SK-N-SH (cell line): ENCODE results near the gene PEX16. TPM values are rescaled to one million over a fixed set of nuclear protein-coding genes. Genes with fewer than 3 reads are reported as not detected.

Experiments
- CTCF ChIA-PET: fragments of 300-600, 350-600 bp; formaldehyde crosslinking; extraction: SDS; loops from one replicate; lab custom pipeline; 2021; lab: Yijun Ruan, JAX
- POLR2A ChIA-PET: fragments of 350-600 bp; sonication (Branson Sonifier 250); formaldehyde crosslinking; extraction: SDS; loops from one replicate; lab custom pipeline; 2020; ENCODE audit warnings: antibody characterized with exemption, inconsistent platforms; lab: Yijun Ruan, JAX
- DNase-seq: peaks from one replicate; pipeline ENCODE4 v3.0.0; 2012
- H2AFZ ChIP-seq: fragments of 200-600 bp; sonication (generic); 2 replicates; pipeline ENCODE4 v1.8.1; 2016; ENCODE audit warnings: antibody characterized with exemption, mild to moderate bottlenecking, low read depth
- H3F3A ChIP-seq: fragments of 200-600 bp; sonication (generic); replicated peaks from 2 replicates; pipeline ENCODE3; 2016; ENCODE audit warnings: antibody characterized with exemption, mild to moderate bottlenecking; ENCODE audit not compliant: insufficient read depth
- H3K27ac ChIP-seq, 2 experiments: fragments of 200-500 bp in 1 of 2; fragments of 200-600 bp in 1 of 2; sonication (Bioruptor generic) in 1 of 2; sonication (generic), shearing (Covaris generic) in 1 of 2; 2 replicates each; pipeline versions ENCODE4 v1.5.1 to v1.6.1; 2014 to 2016; ENCODE audit warnings: low read depth in 2 of 2, inconsistent platforms in 1 of 2, low read length in 1 of 2, mild to moderate bottlenecking in 1 of 2, mixed read lengths in 1 of 2
- H3K27me3 ChIP-seq: fragments of 200-600 bp; sonication (generic), shearing (Covaris generic); 2 replicates; pipeline ENCODE4 v1.6.1; 2016; ENCODE audit warnings: mixed run types; ENCODE audit not compliant: insufficient read depth
- H3K36me3 ChIP-seq, 2 experiments: fragments of 200-500 bp in 1 of 2; fragments of 200-600 bp in 1 of 2; sonication (Bioruptor generic) in 1 of 2; sonication (generic) in 1 of 2; replicated peaks in 1 of 2; 2 replicates each; pipeline versions ENCODE3 to v1.5.1; 2014 to 2016; ENCODE audit warnings: low read length in 1 of 2, mild to moderate bottlenecking in 1 of 2; ENCODE audit not compliant: insufficient read depth in 2 of 2, control insufficient read depth in 1 of 2
- H3K4me1 ChIP-seq, 2 experiments: fragments of 200-500 bp in 1 of 2; fragments of 200-600 bp in 1 of 2; sonication (Bioruptor generic) in 1 of 2; sonication (generic), shearing (Covaris generic) in 1 of 2; 2 replicates each; pipeline versions ENCODE4 v1.5.1 to v1.6.1; 2014 to 2016; ENCODE audit warnings: low read depth in 1 of 2, low read length in 1 of 2, mixed run types in 1 of 2; ENCODE audit not compliant: insufficient read depth in 2 of 2, control insufficient read depth in 1 of 2
- H3K4me2 ChIP-seq: fragments of 200-600 bp; sonication (generic), shearing (Covaris generic); 2 replicates; pipeline ENCODE4 v1.6.1; 2017; ENCODE audit warnings: mixed run types
- H3K4me3 ChIP-seq, 2 experiments: fragments of 200-500 bp in 1 of 2; fragments of 200-600 bp in 1 of 2; sonication (Bioruptor generic) in 1 of 2; sonication (generic), shearing (Covaris generic) in 1 of 2; 2 replicates each; pipeline versions ENCODE4 v1.5.1 to v1.8.1; 2014 to 2016; ENCODE audit warnings: low read depth in 2 of 2, inconsistent platforms in 1 of 2, low read length in 1 of 2, mild to moderate bottlenecking in 1 of 2, mixed read lengths in 1 of 2, moderate library complexity in 1 of 2
- H3K79me2 ChIP-seq: fragments of 200-600 bp; sonication (generic); 2 replicates; pipeline ENCODE4 v1.8.1; 2017; ENCODE audit warnings: mild to moderate bottlenecking; ENCODE audit not compliant: insufficient read depth
- H3K9ac ChIP-seq: fragments of 200-600 bp; sonication (generic); 2 replicates; pipeline ENCODE4 v1.6.1; 2017; ENCODE audit warnings: mixed run types
- H3K9me2 ChIP-seq: fragments of 200-600 bp; sonication (generic); 2 replicates; pipeline ENCODE4 v1.6.1; 2017; ENCODE audit warnings: mixed run types
- H3K9me3 ChIP-seq: fragments of 200-600 bp; sonication (generic); 2 replicates; pipeline ENCODE4 v1.6.1; 2017; ENCODE audit warnings: mixed run types, mild to moderate bottlenecking, moderate library complexity
- H4K20me1 ChIP-seq: fragments of 200-600 bp; sonication (generic); 2 replicates; pipeline ENCODE4 v1.6.1; 2017; ENCODE audit warnings: mild to moderate bottlenecking, mixed run types; ENCODE audit not compliant: insufficient read depth
- ELF1 ChIP-seq: IDR thresholded peaks from 2 replicates; pipeline ENCODE4 v1.4.0; 2012
- FOXJ3 ChIP-seq: sonication (generic); formaldehyde crosslinking; IDR thresholded peaks from 2 replicates; pipeline ENCODE4 v1.5.1; 2020; ENCODE audit warnings: mild to moderate bottlenecking, missing genetic modification reagents
- FOXM1 ChIP-seq: IDR thresholded peaks from 2 replicates; pipeline ENCODE4 v1.4.0; 2012; ENCODE audit warnings: low read depth, mild to moderate bottlenecking
- GATA2 ChIP-seq: sonication (generic); formaldehyde crosslinking; IDR thresholded peaks from 2 replicates; pipeline ENCODE4 v1.5.0; 2020; ENCODE audit warnings: mild to moderate bottlenecking, missing genetic modification reagents
- JUND ChIP-seq: IDR thresholded peaks from 2 replicates; pipeline ENCODE4 v1.4.0; 2012
- MEF2A ChIP-seq: IDR thresholded peaks from 2 replicates; pipeline ENCODE4 v1.4.0; 2012; ENCODE audit warnings: low read depth, borderline replicate concordance
- MXI1 ChIP-seq: IDR thresholded peaks from 2 replicates; pipeline ENCODE4 v1.6.1; 2012; ENCODE audit warnings: mild to moderate bottlenecking, low read depth, low read length, improper control_type of control experiment
- NFIC ChIP-seq: IDR thresholded peaks from 2 replicates; pipeline ENCODE4 v1.4.0; 2012; ENCODE audit warnings: borderline replicate concordance
- NRF1 ChIP-seq: IDR thresholded peaks from 2 replicates; pipeline ENCODE4 v1.6.1; 2012; ENCODE audit warnings: low read depth, mild to moderate bottlenecking, low read length
- RAD21 ChIP-seq: IDR thresholded peaks from 2 replicates; pipeline ENCODE4 v1.6.1; 2012; ENCODE audit warnings: mild to moderate bottlenecking, low read length
- RCOR1 ChIP-seq: fragments of 150-350 bp; IDR thresholded peaks from 2 replicates; pipeline ENCODE4 v1.6.1; 2017; ENCODE audit warnings: antibody characterized with exemption, low read length
- RFX5 ChIP-seq: IDR thresholded peaks from 2 replicates; pipeline ENCODE4 v1.6.1; 2012; ENCODE audit warnings: mild to moderate bottlenecking, improper control_type of control experiment, low read length
- TAF1 ChIP-seq: IDR thresholded peaks from 2 replicates; pipeline ENCODE4 v1.6.1; 2012; ENCODE audit warnings: low read depth, mild to moderate bottlenecking, low read length, moderate library complexity, borderline replicate concordance
- TCF12 ChIP-seq: IDR thresholded peaks from 2 replicates; pipeline ENCODE4 v1.4.0; 2012
- TEAD4 ChIP-seq: IDR thresholded peaks from 2 replicates; pipeline ENCODE4 v1.4.0; 2012; ENCODE audit warnings: mild to moderate bottlenecking, borderline replicate concordance; ENCODE audit not compliant: insufficient read depth
- WGBS: methylation state at CpG from one replicate; pipeline ENCODE4 v1.1.6; 2017; ENCODE audit warnings: low lambda C conversion rate; 5-methylcytosine and 5-hydroxymethylcytosine counted together
- polyA plus RNA-seq, 3 experiments: library from polyadenylated mRNA; depleted of rRNA; stranded (reverse); fragments of >200 nt; gene quantifications; 2 replicates each; pipeline ENCODE4 v1.2.3, GENCODE V29; 2012
- TF ChIP-seq, protein P1 (sequence below): fragments of 150-350 bp; IDR thresholded peaks from 2 replicates; pipeline ENCODE4 v1.6.1; 2016; ENCODE audit warnings: mild to moderate bottlenecking, low read depth, low read length
- TF ChIP-seq, protein P2 (sequence below): fragments of 200-600 bp; sonication (generic); IDR thresholded peaks from 2 replicates; pipeline ENCODE4 v1.6.1; 2017; ENCODE audit warnings: antibody characterized with exemption, mild to moderate bottlenecking, moderate library complexity
- TF ChIP-seq, protein P3 (sequence below): IDR thresholded peaks from 2 replicates; pipeline ENCODE4 v1.4.0; 2012; ENCODE audit warnings: low read depth, borderline replicate concordance
- TF ChIP-seq, protein P4 (sequence below): IDR thresholded peaks from 2 replicates; pipeline ENCODE4; 2012
- TF ChIP-seq, protein P5 (sequence below): IDR thresholded peaks from 2 replicates; pipeline ENCODE4 v1.4.0; 2012; ENCODE audit warnings: low read depth

Gene PEX16
- polyA plus RNA-seq, 1 of the 3 experiments (the other 2 are of a cell fraction) = 46.4 TPM

DNA sequence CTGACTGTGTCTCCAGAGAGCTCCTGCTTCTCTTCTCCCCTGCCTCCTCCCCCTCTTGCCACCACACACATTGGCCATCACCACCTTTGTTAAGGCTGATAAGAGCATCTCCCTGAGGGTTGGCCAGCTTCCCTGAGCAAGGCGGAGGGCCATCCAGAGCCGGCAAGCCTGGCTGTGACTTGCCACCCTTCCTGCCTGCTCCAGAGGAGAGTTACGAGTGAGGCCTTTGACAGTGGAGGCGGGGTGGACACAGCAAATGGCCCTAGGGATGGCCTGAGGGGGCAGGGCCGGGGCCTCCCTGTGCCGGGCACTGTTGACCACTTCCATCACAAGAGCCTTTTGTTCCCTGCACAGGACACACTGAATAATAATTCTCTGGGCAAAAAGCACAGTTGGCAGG is 16.1 kb downstream of the PEX16 start:
- CTCF ChIA-PET = interaction anchor here (1.0 to 2.8 kb wide), 4 partner anchors 29 to 131 kb away, joined by 3 to 17 read pairs (median 3); no protein-coding TSS in a partner anchor
- 95% methylated on average over 4 of the region's 6 CpGs for WGBS

More for the DNA sequence above, 16.1 kb downstream of the PEX16 start:
- Histone ChIP-seq H3K79me2 (no peaks in the 10 kb centered on the region), H3K9ac (no peak overlapping the region), H3K4me3 (no peak overlapping the region), H3K27me3 (no peaks in the 10 kb centered on the region), H3F3A (no peaks in the 10 kb centered on the region), H4K20me1 (peaks cover 9% of the 10 kb centered on the region; the same call in 1 of the 2 replicates), H3K36me3 (peaks cover 0 to 25% of the 10 kb centered on the region in 2 experiments), H3K4me1 (peaks cover 11 to 31% of the 10 kb centered on the region in 2 experiments; a peak in 2 of 4 replicates), H3K9me2 (no peaks in the 10 kb centered on the region), H3K9me3 (no peaks in the 10 kb centered on the region), H3K4me2 (peak overlapping the region; percentile 99), H2AFZ (no peak overlapping the region), H3K27ac (no peak overlapping the region)
- TF ChIP-seq GATA2 (CRISPR knock-in tag) (no peak), TCF12 (no peak), RFX5 (no peak), FOXM1 (no peak), NRF1 (no peak), TEAD4 (no peak), TAF1 (no peak), MEF2A (no peak), NFIC (no peak), RCOR1 (no peak), FOXJ3 (CRISPR knock-in tag) (no peak), JUND (no peak), RAD21 (no peak), MXI1 (no peak), ELF1 (no peak)
- TF ChIP-seq, protein P1, sequence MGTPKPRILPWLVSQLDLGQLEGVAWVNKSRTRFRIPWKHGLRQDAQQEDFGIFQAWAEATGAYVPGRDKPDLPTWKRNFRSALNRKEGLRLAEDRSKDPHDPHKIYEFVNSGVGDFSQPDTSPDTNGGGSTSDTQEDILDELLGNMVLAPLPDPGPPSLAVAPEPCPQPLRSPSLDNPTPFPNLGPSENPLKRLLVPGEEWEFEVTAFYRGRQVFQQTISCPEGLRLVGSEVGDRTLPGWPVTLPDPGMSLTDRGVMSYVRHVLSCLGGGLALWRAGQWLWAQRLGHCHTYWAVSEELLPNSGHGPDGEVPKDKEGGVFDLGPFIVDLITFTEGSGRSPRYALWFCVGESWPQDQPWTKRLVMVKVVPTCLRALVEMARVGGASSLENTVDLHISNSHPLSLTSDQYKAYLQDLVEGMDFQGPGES = no peak
- TF ChIP-seq, protein P2, sequence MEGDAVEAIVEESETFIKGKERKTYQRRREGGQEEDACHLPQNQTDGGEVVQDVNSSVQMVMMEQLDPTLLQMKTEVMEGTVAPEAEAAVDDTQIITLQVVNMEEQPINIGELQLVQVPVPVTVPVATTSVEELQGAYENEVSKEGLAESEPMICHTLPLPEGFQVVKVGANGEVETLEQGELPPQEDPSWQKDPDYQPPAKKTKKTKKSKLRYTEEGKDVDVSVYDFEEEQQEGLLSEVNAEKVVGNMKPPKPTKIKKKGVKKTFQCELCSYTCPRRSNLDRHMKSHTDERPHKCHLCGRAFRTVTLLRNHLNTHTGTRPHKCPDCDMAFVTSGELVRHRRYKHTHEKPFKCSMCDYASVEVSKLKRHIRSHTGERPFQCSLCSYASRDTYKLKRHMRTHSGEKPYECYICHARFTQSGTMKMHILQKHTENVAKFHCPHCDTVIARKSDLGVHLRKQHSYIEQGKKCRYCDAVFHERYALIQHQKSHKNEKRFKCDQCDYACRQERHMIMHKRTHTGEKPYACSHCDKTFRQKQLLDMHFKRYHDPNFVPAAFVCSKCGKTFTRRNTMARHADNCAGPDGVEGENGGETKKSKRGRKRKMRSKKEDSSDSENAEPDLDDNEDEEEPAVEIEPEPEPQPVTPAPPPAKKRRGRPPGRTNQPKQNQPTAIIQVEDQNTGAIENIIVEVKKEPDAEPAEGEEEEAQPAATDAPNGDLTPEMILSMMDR = no peak
- TF ChIP-seq, protein P3, sequence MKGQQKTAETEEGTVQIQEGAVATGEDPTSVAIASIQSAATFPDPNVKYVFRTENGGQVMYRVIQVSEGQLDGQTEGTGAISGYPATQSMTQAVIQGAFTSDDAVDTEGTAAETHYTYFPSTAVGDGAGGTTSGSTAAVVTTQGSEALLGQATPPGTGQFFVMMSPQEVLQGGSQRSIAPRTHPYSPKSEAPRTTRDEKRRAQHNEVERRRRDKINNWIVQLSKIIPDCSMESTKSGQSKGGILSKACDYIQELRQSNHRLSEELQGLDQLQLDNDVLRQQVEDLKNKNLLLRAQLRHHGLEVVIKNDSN = no peak
- TF ChIP-seq, protein P4, sequence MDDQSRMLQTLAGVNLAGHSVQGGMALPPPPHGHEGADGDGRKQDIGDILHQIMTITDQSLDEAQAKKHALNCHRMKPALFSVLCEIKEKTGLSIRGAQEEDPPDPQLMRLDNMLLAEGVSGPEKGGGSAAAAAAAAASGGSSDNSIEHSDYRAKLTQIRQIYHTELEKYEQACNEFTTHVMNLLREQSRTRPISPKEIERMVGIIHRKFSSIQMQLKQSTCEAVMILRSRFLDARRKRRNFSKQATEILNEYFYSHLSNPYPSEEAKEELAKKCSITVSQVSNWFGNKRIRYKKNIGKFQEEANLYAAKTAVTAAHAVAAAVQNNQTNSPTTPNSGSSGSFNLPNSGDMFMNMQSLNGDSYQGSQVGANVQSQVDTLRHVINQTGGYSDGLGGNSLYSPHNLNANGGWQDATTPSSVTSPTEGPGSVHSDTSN = no peak
- TF ChIP-seq, protein P5, sequence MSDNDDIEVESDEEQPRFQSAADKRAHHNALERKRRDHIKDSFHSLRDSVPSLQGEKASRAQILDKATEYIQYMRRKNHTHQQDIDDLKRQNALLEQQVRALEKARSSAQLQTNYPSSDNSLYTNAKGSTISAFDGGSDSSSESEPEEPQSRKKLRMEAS = no peak
- no peak for DNase-seq
- POLR2A ChIA-PET = interaction anchor here (0.7 kb wide), 1 partner anchor 17 kb away, joined by 3 read pairs; no protein-coding TSS in a partner anchor
